IPS DF 4.7 (cell line): Measurements from ENCODE around the gene GABRA6.
"Not testable (repeated sequence)": the region's sequence is repeated elsewhere in the genome, so short reads cannot be mapped to it uniquely, and the experiment has no call there.

Experiments used
- DNase-seq: peaks from one replicate; pipeline ENCODE4 v3.0.0-alpha.2; 2013; ENCODE audit warnings: low spot score; ENCODE audit errors: extremely low read depth

The GABRA6 gene

DNA sequence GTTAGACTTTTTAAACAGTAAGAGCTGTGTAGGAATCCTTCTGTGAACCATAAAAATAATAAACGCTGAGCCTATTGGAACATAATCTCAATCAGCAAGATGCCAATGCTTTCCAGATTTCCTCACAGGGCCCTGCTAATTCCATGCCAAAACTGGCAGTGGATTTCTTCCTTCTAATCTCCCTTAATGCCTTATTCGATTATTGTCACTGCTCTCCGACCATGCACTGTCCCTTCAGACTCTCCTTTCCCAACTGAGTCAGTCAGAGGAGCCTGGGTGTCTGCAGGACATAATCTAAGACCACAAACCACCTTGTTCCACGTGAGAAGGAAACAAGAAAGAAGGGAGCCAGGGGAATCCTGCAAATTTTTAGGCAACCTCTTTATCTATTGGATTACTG, at the start of gene GABRA6:
TSS of gene GABRA6 (plus strand) at position 261 of the 400 bp plus-strand sequence. CDS start 269 bp downstream, outside the sequence.
- no peak for DNase-seq

DNA sequence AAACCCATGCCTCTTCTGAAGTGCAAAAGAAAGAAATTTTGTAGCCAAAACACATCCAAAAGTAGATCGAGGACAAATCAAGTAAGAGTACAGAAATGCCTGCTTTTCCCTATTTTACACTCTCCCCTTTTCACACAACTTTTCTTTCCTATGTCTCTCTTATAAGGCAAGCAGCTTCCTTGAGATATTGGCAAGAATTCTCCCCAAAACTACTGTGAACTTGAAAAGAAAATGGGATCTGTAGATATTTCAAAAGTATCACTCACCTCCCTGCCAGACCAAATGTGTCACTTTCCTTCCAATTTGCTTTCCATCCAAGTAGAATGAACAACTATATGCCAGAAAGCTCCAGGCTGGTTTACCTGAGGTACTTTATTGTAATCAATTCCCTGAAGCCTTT, 47.9 kb upstream of the GABRA6 start:
- no peak for DNase-seq

DNA sequence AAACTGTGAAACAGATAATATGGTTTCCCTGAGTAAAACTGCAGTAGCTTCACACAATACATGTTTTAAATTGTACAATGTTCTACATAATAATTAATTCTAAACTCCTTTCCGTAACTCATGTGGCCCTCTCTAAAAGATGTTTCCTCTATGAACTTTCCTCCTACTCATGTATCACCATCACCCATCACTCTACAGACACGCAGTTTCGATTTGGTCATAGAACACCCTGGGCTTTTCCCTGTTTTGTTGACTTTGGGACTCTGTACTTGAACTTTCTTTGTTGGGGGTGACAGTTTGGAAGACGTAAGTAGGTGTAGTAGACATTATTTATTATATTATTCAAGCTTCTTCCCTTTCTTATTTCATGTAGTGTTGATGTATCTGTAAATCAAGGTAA, 44.1 kb upstream of the GABRA6 start:
- no peak for DNase-seq

DNA sequence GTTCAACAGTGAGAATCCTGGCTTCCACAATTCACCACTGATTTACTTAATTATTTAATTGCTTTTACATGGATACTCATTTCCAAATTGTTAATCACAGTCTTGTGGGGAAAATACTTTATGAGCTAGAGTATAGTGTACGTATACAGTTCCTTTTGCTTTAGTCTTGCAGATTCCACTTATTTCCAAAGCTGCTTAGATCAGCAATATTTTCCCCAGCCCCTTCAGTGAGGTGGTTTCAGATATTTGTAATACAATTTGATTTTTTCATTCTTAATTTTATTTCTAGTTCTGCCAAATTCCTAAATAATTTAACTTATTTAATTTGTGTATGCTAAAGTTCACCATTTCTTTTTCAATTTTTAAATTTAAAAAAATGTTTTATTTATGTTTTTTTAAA, 40.3 kb upstream of the GABRA6 start:
- no peak for DNase-seq

DNA sequence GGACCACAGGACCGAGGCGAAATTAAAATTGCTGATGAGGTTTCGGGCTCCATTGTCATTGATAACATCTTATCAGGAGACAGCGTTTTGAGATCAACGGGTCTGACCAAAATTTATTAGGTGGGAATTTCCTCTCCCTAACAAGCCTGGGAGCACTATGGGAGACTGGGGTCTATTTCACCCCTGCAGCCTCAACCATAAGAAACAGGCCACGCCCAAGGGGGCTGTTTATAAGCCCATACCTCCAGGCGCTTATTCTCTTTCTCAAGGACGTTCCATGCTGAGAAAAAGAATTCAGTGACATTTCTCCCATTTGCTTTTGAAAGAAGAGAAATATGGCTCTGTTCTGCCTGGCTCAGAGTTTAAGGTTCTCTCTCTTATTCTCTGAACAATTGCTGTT, 33.6 kb upstream of the GABRA6 start:
- DNase-seq, result not testable (repeated sequence)

DNA sequence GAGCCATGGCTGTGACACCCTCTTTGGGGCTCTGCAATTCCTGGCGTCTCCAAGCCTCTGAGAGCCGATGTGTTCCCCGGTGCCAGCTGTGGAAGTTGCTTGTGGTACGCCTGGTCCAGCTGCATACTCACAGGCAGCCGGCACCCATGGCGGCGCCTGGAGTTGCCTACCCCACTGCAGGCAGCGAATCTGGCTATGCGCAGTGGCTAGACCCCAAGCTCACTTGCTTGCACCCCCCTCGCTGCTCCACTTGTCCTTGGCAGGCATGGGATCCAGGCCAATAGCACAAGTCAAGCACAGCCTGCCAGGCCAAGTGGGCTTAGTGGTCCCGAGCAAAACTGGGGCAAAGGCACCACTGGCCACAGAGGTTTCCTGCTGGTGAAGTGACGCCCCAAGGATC, 24.7 kb upstream of the GABRA6 start:
- DNase-seq, result no peak

DNA sequence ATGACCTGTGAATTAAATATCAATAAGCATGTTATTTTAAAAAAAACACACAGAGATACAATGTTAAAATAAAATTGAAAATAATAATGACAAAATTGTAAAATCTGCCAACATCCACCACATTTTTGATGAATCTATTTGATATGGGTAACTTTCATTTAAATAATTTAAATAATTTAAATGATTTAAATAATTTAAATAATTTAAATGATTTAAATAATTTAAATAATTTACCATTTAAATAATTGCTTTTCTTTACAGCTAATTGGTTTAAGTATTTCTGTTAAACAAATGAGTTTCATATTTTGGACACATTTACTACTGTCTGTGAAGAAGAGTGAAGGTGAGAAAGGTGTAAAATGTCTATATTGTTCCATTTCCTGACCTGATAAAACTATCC, 22.1 kb upstream of the GABRA6 start:
- DNase-seq, result no peak

DNA sequence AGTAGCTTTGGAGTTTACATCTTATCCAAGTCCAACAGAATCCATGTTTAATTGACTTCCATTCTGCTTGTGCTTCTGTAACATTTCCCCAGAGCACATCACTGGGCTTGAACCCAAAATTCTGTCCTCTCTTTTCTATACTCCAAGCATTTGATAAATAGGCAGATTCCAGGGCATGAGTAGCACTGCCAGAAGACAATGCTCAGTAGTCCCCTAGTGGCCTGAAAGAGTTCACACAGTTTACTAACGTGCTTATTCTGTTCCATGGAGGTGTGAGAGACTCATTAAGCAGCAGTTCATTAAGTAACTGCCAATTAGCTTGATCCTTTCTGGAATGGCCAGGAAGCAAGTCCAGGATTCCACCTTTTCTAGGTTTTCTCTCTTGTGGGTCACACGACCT, 9.4 kb upstream of the GABRA6 start:
- no peak for DNase-seq

DNA sequence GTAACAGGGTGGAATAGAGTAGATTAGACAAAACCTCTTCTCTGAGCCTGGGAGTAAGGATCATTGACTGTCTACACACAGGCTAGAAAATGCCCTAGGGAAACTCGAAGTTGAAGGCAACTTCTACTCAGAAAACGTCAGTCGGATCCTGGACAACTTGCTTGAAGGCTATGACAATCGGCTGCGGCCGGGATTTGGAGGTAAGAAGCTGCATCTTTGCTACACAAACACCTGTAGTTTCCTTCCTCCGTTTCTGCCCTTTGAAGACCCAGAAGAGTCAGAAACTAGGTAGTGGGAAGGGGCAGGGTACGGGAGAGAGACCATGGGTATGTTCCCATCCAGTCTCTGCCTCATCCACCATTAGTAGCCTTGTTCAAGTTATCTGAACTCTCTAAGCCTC, 628 bp downstream of the GABRA6 start:
- DNase-seq, result no peak

DNA sequence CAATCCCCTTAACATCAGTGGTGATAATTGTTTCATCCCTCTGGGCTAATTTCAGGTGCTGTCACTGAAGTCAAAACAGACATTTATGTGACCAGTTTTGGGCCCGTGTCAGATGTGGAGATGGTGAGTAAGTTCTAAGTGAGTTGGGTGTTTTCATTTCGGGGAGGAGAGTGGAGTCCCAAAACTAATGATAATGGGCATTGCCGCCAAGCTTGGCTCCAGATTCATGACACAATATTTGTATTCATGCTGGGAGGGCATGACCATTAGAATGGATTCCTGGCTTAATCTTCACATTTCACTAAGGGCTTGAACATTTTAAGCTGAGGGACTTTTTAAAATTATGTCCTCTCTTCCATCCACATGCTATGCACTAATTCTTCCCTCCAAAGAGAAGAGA, 1.4 kb downstream of the GABRA6 start:
- DNase-seq, result no peak

DNA sequence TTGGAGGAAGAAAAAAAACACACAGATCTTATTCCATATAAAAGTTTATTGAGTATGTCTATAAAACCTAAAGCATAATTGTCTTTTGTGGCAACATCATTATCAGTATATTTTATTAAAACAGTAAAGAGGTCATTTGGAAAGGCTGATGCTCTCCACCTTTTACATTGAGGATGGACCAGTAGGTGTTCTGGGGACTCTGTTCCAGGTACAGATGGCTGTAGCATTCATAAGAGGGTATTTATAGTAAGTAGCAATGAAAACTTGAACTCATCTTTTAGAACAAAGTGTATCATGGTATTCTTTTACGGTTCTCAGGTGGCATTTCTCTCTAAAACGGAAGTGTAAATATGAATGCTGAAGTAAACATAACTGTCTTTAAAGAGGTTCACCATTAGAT, 1.8 kb downstream of the GABRA6 start:
- no peak for DNase-seq

DNA sequence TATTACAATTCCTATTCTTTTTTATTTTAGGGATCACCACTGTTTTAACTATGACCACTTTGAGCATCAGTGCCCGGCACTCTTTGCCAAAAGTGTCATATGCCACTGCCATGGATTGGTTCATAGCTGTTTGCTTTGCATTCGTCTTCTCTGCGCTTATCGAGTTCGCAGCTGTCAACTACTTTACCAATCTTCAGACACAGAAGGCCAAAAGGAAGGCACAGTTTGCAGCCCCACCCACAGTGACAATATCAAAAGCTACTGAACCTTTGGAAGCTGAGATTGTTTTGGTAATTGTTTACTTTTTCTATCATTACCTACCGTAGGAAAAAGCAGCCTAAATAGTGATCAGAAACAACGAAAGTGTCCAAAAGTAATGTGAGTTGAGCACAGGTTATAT, 6.4 kb downstream of the GABRA6 start:
- no peak for DNase-seq

DNA sequence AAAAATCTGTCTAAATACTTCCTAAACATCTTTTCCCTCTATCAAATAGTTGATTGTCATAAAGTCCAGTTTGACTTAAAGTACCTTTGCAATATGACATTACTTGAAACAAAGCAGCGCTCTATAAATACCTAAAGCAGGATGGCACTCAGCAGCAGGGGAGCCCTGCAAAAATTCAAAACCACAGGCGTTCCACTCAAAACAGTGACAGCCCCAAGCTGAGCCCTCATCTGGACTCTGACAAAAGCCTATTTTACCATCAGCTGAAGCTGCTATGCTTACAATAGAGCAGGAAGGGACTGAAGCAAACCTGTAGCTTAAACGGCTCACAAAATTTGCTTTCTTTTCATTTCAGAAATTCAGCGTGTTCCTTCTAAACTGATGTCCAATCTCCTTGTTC, 11.5 kb downstream of the GABRA6 start:
- DNase-seq, result no peak

DNA sequence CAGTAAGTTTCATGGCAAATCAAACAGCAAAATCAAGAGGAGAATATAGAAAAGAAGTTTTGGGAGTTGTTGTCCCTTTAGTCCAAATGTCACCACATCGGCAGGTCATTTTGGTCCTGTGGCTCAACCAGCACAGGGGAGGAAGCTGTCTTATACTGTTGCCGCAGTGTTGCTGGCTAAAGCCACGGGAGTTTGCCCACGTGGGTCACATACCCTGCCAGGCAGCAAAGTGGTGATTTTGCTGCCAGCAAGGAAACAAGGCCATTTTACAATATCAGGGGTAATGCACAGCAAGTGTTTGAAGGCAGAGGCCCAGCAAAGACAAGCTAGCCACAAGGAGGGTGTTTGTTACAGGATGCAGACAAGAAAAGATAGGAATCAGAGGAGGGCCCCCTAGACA, 14.5 kb downstream of the GABRA6 start:
- DNase-seq, result no peak

DNA sequence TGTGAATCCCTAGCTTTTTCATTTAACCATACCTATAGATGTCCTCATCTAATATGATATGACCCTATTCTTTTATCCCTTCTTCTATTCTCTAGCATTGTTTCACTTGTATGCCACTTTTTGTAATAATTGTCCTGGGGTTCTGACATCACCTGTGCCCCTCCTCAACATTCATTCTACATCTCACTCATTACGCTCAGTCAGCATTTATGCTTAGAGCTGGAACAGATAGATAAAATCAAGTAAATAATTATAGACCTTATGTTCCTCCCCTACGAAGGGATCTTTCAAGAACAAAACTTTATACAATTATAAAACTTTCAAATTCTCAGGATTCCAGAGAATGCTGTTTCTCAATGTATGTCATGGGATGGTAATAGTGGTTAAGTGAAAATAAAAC, 18.0 kb downstream of the GABRA6 start:
- no peak for DNase-seq

DNA sequence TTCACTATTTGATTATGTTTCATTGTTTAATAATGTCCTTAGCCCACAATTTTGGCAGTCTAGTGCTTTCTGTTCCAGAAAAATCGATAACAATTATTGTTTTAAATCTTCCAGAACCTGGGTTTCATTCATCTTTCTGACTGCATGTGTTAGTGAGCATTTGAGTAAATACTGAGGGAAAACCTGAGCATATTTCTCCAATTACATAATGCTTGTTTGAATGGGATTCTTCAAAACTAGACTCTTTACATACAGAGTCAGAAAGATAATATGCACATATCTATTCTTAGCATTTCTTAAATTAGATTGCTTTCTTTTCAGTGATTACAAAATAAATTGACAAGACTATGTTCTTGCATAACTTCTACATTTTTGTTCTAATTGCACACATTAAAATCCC, 21.9 kb downstream of the GABRA6 start:
- no peak for DNase-seq

DNA sequence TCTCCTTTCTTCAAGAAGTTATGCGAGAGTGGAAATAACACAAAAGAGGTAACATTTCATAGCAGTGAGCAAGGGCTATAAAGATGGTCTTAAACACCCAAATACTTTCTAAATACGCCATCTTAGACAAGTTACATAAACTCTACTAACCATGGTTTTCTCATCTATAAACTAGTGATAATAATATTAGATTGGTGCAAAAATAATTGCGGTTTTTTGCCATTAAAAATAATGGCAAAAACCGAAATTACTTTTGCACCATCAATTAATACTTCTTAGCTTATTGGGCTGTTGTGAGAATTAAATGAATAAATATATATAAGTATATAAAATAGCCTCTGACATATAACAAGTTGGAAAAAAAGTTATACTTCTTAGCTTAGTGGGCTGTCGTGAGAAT, 23.7 kb downstream of the GABRA6 start:
- no peak for DNase-seq

DNA sequence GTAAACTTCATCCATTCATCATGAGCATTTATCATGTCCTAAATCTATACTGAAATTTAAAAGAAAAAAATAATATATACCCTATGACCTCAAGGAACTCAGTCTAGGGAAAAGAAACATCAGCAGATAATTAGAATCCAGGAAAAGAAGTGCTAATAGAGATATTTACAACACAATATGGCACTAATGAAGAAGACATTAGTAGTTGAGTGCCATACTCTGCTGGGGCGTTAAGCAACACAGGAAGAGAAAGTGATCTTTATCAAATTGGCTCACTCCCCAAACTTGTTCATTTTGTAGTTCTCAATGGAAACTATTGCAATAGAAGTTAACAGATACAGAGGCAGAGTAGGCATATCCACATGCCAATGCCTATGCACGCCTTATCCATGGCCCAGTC, 27.5 kb downstream of the GABRA6 start:
- no peak for DNase-seq

DNA sequence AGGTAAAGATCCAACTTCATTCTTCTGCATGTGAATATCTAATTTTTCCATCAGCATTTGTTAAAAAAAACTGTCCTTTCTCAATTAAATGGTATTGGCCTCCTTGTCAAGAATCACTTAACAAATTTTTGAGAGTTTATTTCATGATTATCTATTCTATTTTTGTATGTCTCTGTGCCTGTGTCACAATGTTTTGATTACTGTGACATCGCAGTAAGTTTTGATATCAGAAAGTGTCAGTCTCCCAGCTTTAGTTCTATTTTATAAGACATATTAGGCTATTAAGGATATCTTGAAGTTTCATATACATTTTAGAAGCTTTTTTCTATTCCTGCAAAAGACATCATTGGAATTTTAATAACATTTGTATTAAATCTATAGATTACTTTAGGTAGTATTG, 33.6 kb downstream of the GABRA6 start:
- no peak for DNase-seq

DNA sequence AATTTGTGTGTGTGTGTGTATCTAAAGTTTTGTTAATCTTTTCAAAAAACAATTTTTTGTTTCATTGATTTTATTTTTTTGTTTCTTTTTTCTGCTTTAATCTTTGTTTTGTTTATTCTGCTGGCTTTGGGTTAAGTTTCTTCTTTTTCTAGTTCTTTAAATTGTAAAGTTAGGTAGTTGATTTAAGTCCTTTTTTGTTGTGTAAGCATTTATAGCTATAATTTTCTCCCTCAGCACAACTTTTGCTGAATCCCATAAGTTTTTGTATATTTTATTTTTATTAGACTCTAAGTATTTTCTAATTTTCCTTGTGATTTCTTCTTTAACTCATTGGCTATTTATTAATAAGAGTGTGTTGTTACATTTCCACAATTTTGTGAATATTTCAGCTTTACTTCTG, 34.9 kb downstream of the GABRA6 start:
- DNase-seq, result no peak

DNA sequence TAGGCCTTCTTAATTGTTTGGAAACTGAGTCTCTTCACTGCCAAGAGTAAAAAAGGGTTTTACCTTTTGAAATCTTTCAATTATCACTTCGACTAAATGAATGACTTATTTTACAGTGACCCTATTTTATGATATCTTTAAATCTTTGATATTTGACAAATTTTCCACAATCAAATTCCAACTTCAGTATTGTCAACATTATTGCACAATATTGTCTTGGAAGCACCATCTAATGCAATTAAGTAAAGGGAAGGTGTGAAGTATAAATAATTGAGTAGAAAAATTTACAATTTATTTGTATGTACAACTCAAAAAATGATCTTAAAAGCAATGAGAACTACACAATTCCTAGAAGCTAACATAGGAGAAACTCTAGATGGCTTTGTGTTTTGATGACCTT, 49.2 kb downstream of the GABRA6 start:
- no peak for DNase-seq

DNA sequence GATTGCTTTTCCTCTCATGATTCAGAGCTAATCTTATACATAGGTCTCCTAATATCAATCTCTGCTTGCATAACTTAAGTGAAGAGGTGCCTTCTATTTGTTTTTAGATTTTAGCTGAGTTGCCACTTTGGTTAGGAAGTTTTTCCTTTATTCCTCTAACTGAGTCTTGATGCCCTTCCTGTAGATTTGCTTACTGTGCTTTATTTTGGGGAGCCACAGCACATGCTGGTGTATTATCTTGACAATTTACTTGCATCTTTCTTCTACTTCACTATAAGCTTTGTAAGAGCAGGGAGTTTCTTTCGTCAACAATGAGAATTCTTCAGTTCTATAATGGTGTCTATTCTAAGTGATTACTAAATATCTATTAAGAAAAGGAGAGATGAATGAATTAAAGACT, 54.9 kb downstream of the GABRA6 start:
- no peak for DNase-seq

DNA sequence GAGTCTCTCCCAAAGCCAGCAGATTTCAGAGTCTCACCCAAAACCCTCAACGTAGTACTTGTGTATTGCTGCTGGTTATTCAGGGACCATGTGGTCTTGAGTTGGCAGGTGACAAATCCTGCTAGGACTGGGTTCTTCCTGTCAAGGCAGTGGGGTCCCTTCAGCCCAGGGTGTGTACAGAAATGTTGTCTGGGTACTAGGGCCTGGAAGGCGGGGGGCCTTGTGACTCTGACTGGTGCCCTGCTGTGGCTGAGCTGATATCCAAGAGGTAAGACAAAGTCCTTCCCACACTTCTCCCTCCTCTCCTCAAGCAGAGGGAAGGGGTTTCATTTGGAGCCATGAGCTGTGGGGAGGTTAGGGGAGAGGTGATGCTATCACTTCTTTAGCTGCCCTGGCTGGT, 58.8 kb downstream of the GABRA6 start:
- DNase-seq, result no peak

DNA sequence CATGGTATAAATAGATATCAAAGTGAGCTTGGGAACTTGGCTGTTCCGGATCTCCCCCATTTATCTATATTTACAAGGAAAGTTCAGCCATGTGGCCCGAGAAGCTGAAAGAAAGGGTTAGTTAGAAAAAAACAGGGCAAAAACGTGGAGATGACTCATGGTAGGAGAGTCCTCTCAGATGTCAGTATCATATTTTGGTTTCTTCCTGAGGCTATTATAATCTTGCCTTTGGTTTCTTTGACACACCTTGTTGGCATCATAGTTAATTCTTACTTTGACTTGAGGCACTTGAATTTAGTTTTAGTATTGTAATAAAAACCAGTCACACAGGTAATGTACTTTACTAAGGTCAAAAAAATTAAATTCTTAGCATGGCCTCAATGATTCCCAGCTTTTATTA, 59.9 kb downstream of the GABRA6 start:
- DNase-seq, result no peak

DNA sequence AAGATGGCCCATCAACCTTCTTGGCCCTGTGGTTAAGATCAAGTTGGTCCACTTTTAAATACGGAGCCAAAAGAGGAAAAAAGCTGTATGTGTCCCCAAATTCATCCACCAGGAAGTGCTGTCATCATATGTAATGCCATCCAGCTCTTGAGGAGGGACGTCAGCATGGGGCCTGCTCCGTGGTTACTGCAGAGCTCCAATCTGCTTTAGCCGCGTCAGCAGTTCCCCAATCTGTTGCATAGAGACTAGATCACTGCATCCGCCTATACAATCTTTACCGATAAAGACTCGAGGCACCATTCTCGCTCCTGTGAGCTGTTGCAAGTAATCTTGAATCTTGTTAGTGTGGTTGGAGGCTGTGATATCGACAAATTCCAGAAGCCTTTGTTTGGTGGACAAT, 65.7 kb downstream of the GABRA6 start:
- DNase-seq, result no peak
